ENCODE data around the gene TRIP12.
"Not testable (repeated sequence)": the region's sequence is repeated elsewhere in the genome, so short reads cannot be mapped to it uniquely, and the experiment has no call there.

TRIP12 gene

GRCh38 chr2:229921892-229922448 lies at the start of gene TRIP12:
Gene TRIP12 (minus strand): TSS chr2:229922009. CDS start chr2:229880079, 41,930 bp downstream.
- peak; percentile 96 for DNase-seq

- DNase-seq = no peak
Observed at GRCh38 chr2:229971298-229971790, 49.5 kb upstream of the TRIP12 start.

GRCh38 chr2:229970406-229970805 lies 48.6 kb upstream of the TRIP12 start:
- DNase-seq = no peak

GRCh38 chr2:229969921-229970320 lies 48.1 kb upstream of the TRIP12 start:
- DNase-seq = no peak

- not testable (repeated sequence) for DNase-seq
Observed at GRCh38 chr2:229963596-229963995, 41.8 kb upstream of the TRIP12 start.

- DNase-seq = no peak
Observed at GRCh38 chr2:229956491-229956890, 34.7 kb upstream of the TRIP12 start.

- DNase-seq = no peak
Observed at GRCh38 chr2:229955663-229956062, 33.9 kb upstream of the TRIP12 start.

GRCh38 chr2:229952256-229952835 lies 30.5 kb upstream of the TRIP12 start:
- DNase-seq = no peak

- DNase-seq = no peak
Observed at GRCh38 chr2:229947544-229947943, 25.7 kb upstream of the TRIP12 start.

GRCh38 chr2:229945975-229946374 lies 24.2 kb upstream of the TRIP12 start:
- no peak for DNase-seq

- no peak for DNase-seq
Observed at GRCh38 chr2:229943770-229944449, 22.1 kb upstream of the TRIP12 start.

- DNase-seq = no peak
Observed at GRCh38 chr2:229943171-229943570, 21.4 kb upstream of the TRIP12 start.

GRCh38 chr2:229942671-229943070 lies 20.9 kb upstream of the TRIP12 start:
- no peak for DNase-seq

GRCh38 chr2:229937537-229937936 lies 15.7 kb upstream of the TRIP12 start:
- no peak for DNase-seq

- DNase-seq = no peak
Observed at GRCh38 chr2:229931241-229931640, 9.4 kb upstream of the TRIP12 start.

GRCh38 chr2:229930656-229931055 lies 8.8 kb upstream of the TRIP12 start:
- DNase-seq = no peak

- no peak for DNase-seq
Observed at GRCh38 chr2:229927817-229928321, 6.1 kb upstream of the TRIP12 start.

GRCh38 chr2:229925201-229925600 lies 3.4 kb upstream of the TRIP12 start:
- DNase-seq = no peak

- not testable (repeated sequence) for DNase-seq
Observed at GRCh38 chr2:229924541-229924940, 2.7 kb upstream of the TRIP12 start.

- DNase-seq = no peak
Observed at GRCh38 chr2:229922449-229923386, 909 bp upstream of the TRIP12 start, which contains the start of gene FBXO36. Gene FBXO36 (plus strand): TSS chr2:229922503. CDS start chr2:229922514, 11 bp downstream.

GRCh38 chr2:229921101-229921891 lies 513 bp downstream of the TRIP12 start:
- DNase-seq = peak; percentile 84
